GM18951 (cell line): ENCODE measurements around the gene CAMKMT.

Source experiments
- POLR2A ChIP-seq: IDR thresholded peaks from 4 replicates; pipeline ENCODE4 v1.6.1; 2011; ENCODE audit warnings: mild to moderate bottlenecking; ENCODE audit not compliant: insufficient read length, insufficient read depth; ENCODE audit errors: extremely low read depth
- in situ Hi-C: fragments of 300-500 bp; cut with MboI; formaldehyde crosslinking; loops from one replicate; pipeline ENCODE4 v1.12.0; 2022; ENCODE audit warnings: low sequenced_read_pairs, mixed read lengths, inconsistent platforms; ENCODE audit not compliant: unreplicated experiment

Gene CAMKMT

DNA sequence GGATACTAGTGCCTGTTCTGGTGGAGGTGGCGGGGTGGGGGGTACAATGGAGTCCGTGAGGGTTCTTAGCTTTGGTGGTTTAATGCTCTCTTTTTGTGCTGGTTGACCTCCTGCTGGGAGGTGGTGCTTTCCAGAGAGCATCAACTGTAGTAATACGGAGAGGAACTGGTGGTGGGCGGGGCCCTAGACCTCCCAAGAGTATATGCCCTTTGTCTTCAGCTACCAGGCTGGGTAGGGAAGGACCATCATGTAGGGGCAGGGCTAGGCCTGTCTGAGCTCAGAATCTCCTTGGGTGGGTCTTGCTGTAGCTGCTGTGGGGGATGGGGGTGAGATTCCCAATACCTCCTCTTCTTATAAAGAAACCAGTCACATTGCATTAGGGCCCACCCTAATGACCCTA is 27.1 kb downstream of the CAMKMT start:
- no peak for TF ChIP-seq POLR2A
- in situ Hi-C loops, result loop anchor here (25.0 kb wide), 1 partner anchor 573 kb away; no protein-coding TSS in a partner anchor

DNA sequence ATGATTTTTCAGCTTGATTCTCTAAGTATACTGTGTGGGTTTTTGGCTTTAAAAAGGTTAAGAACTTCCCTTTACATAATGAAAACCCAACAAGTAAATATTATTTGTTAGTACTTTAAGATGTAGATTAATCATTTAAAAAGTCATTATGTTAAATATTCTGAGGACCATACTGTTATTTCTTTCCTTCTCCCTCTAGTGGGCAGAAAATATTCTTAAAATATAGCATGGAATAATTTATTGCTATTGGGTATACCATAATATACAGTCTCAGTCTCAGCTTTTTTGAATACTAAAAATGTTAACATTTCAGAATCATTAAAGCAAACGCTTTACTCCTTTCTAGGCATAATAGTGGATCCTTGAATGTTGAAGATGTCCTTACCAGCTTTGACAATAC is 28.1 kb downstream of the CAMKMT start:
- TF ChIP-seq POLR2A, result no peak
- in situ Hi-C loops, result loop anchor here (25.0 kb wide), 1 partner anchor 572 kb away; no protein-coding TSS in a partner anchor

DNA sequence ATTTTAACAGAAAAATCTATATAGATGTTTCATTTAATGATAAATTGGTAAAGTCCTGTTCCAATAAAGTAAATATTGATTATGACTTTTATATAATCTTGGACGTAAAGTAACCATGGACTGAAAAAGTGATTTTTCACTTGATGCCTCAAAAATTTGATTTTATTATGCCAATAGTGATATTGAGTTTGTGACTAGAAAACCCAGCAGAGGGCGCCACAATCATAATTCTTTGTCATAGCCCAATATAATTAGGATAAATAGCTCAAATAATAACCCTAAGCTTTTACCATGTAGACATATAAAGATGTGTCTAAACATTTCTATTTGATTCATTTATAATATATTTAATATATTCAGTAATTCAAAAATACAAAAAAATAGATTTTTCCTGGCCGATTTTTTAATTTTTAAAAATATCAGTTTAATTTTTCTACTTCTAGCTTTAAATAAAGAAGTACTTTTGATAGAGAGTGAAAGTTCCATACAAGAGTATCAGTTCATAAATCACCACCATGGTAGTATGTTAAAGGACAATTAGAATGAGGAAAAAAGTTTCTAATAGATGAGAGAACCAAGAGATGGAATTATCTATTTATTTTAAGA is 30.7 kb downstream of the CAMKMT start:
- TF ChIP-seq POLR2A, result no peak
- in situ Hi-C loops, result loop anchor here (25.0 kb wide), 1 partner anchor 570 kb away; no protein-coding TSS in a partner anchor

DNA sequence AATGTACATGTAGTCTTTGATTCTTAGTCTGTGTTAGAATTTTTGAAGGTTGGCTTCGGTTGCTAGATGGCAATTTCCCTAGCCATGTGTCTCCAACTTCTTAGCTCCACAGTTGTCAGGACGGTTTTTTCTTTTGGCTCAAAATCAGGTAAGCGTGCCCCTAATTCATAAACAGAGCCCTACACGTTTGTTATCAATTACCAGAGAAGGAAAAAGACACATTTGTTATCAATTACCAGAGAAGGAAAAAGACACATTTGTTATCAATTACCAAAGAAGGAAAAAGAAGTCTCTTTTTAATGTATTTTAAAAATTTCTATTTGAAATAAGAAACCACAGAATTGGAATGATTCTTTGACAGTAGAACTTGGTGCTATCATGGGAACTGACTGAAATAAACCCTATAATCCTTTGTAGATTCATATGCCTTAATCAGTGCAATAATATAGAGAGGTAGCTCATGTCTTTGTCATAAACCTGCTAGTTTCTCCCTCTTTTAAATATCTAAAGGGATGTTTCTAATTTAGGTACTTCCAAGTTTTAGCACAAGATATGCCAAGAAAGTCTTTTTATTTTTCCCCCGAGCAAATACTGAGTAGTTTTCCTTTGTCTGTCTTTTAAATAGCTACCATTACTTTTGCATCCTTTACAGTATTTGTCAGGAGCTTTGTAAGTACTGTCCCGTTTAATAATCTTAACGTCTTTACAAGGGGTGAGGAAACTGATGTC is 35.9 kb downstream of the CAMKMT start:
- TF ChIP-seq POLR2A, result no peak
- in situ Hi-C loops, result loop anchor here (25.0 kb wide), 1 partner anchor 565 kb away; no protein-coding TSS in a partner anchor

GRCh38 chr2:44398243-44398897 is 36.6 kb downstream of the CAMKMT start:
- no peak for TF ChIP-seq POLR2A
- in situ Hi-C loops, result loop anchor here (25.0 kb wide), 1 partner anchor 564 kb away; no protein-coding TSS in a partner anchor

DNA sequence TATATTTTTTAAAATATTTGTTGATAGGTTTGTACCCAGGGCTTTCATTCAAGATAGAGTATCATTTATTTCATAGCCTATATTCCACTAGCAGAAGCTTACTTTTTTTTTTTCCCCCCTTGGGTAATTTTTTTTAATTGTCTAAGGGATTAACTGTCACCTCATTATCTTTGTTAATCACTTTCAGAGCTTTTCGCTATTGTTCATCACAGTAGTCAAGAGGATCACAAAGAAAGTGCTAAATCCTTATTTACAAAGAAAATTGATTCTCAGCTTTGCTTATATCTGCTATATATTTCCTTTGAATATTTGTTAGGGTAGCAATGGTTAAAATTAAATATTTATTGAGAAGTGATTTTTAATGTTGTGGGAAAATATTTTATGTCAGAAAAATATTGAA is 59.0 kb downstream of the CAMKMT start:
- in situ Hi-C loops, result no loop called here
- TF ChIP-seq POLR2A, result no peak

GRCh38 chr2:44424211-44424610 is 62.5 kb downstream of the CAMKMT start:
- TF ChIP-seq POLR2A, result no peak

DNA sequence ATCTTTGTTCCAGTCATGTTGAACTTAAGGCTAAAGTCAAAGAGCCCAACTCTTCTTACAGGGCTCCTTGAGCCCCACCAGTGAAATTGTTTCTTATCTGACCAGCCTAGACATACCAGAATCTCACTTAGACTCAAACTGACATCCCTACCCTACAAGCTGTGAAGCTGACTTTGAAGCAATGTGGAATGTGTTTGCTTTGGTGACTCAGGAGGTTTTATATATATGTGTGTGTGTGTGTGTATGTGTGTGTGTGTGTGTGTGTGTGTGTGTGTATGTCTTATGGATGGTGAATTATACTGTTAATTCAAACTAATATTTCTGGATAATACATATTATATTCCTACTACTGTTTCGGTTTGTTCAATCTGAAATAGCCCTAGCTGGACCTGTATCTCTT is 67.3 kb downstream of the CAMKMT start:
- in situ Hi-C loops, result no loop called here
- no peak for TF ChIP-seq POLR2A

More at GRCh38 chr2:44424211-44424610, 62.5 kb downstream of the CAMKMT start:
- in situ Hi-C loops, result no loop called here

DNA sequence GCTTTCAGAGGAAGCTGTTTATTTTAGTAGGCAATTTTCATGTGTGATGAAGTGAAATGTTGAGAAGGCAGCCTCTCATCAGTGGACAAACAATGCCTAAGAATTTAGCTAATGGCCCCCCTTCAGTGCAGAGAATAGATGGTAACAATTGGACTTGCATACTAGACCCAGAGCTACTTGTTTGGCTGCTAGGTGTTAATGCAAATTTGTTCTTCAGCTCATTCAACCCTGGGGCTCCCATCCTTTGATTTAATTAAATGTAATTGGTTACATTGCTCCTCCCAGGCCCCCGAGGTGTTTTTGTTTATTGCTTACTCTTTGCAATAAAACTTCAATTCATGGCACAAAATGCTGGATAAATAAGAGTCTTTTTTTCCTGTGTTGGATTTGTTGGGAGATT is 68.6 kb downstream of the CAMKMT start:
- no peak for TF ChIP-seq POLR2A

GRCh38 chr2:44433895-44434294 is 72.1 kb downstream of the CAMKMT start:
- TF ChIP-seq POLR2A, result no peak
- in situ Hi-C loops, result no loop called here

More for the DNA sequence above, 68.6 kb downstream of the CAMKMT start:
- in situ Hi-C loops, result no loop called here

DNA sequence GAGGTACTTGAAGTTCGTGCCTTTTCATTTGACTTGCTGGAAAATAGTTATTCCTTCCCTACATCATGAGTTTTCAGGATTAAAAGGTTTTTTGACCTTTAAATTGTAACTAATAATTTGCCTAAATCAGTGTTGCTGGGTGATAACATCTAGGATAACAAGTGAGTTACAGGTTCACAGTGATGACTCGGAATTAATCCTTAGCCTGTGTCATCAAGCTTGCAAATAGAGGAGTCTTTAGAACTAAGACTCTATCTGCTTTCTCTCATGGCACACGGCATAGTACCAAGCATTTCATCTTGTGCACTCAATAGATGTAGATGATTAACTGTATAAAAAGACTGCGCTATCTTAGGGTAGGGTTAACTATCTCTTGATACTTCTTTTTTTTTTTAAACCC is 79.5 kb downstream of the CAMKMT start:
- TF ChIP-seq POLR2A, result no peak
- in situ Hi-C loops, result no loop called here

DNA sequence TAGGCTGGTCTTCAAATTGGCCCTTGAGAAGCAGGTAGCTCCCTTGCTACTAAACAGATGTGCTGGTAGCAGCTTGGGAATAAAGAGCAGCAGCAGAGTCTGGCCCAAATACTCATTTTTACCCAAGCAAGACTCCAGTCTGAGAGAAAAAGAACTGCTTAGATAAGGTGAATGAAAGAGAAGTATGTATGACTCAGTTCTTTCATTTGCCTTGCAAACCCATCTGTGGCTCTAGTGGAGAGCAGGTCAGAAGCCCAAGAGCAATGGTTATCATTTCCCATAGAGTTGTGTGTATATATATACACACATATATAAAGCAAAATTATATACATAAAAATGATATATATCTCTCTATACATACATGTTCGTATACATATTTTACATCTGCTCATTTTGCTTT is 80.3 kb downstream of the CAMKMT start:
- in situ Hi-C loops, result no loop called here
- TF ChIP-seq POLR2A, result no peak

- TF ChIP-seq POLR2A, result no peak
- in situ Hi-C loops, result no loop called here
Observed at GRCh38 chr2:44443517-44443916, 81.8 kb downstream of the CAMKMT start.
